GM12878 (cell line): ENCODE results near the gene FAM241A. TPM values are rescaled to one million over a fixed set of nuclear protein-coding genes. Genes with fewer than 3 reads are reported as not detected.
A peak's percentile ranks its signal among the peaks of the same experiment; 100 is the strongest.

ENCODE experiments used
- ATAC-seq: fragments of 200-7000 bp; cut with Tn5 transposase; 3 replicates; pipeline ENCODE4 v1.9.1; 2020; ENCODE audit warnings: mild to moderate bottlenecking, moderate library complexity
- BruUV-seq: library from RNA; stranded (reverse); fragments of 400-500 nt; replicated peaks from 2 replicates; lab custom pipeline; 2021; lab: Mats Ljungman, UMichigan
- CTCF ChIA-PET: fragments of 300-600 bp; sonication (Branson Sonifier 250); formaldehyde crosslinking; extraction: SDS; loops from one replicate; lab custom pipeline; 2021; ENCODE audit warnings: inconsistent platforms; lab: Yijun Ruan, JAX
- POLR2A ChIA-PET: fragments of 350-600 bp; formaldehyde crosslinking; extraction: SDS; loops from one replicate; lab custom pipeline; 2021; ENCODE audit warnings: inconsistent platforms; lab: Charles Lee
- RAD21 ChIA-PET: fragments of 300-600 bp; sonication (Branson Sonifier 250); formaldehyde crosslinking; loops from one replicate; lab custom pipeline; 2023; ENCODE audit warnings: antibody characterized with exemption; ENCODE audit not compliant: unreplicated experiment; lab: Charles Lee
- SMC1A ChIA-PET: fragments of 300-600 bp; sonication (Branson Sonifier 250); formaldehyde crosslinking; loops from one replicate; lab custom pipeline; 2023; ENCODE audit not compliant: unreplicated experiment, uncharacterized antibody; lab: Charles Lee
- DNase-seq: peaks from one replicate; pipeline ENCODE4 v3.0.0-alpha.2; 2011; ENCODE audit warnings: low read depth, low spot score
- FAIRE-seq: peaks from 3 replicates; lab custom pipeline; 2011; peaks lifted over from hg19 to GRCh38; lab: Jason Lieb, UNC
- H2AFZ ChIP-seq: 2 replicates; pipeline ENCODE4 v1.6.0; 2011; ENCODE audit warnings: low read depth, low read length, control low read depth; ENCODE audit not compliant: control insufficient read depth
- H3K27ac ChIP-seq: 2 replicates; pipeline ENCODE4 v1.5.1; 2011; ENCODE audit warnings: control low read depth; ENCODE audit not compliant: control insufficient read depth, insufficient read depth
- H3K27me3 ChIP-seq, 2 experiments: replicated peaks in 1 of 2; 2 replicates each; pipeline versions ENCODE4 v1.6.0 to v1.6.1; 2011; ENCODE audit warnings: low read length in 1 of 2; ENCODE audit not compliant: control insufficient read depth in 2 of 2, insufficient read depth in 2 of 2
- H3K36me3 ChIP-seq, 2 experiments: 2 replicates each; pipeline ENCODE4 v1.5.1; 2011; ENCODE audit warnings: low read length in 1 of 2; ENCODE audit not compliant: control insufficient read depth in 2 of 2, insufficient read depth in 2 of 2
- H3K4me1 ChIP-seq: 2 replicates; pipeline ENCODE4 v1.6.1; 2011; ENCODE audit warnings: mild to moderate bottlenecking, low read length, moderate library complexity, mixed read lengths; ENCODE audit not compliant: control insufficient read depth, insufficient read depth
- H3K4me2 ChIP-seq: 2 replicates; pipeline ENCODE4 v1.6.0; 2011; ENCODE audit warnings: control low read depth; ENCODE audit not compliant: control insufficient read depth, insufficient read depth
- H3K4me3 ChIP-seq: fragments of 200-600 bp; sonication (generic); 2 replicates; pipeline ENCODE4 v1.5.1; 2016
- H3K79me2 ChIP-seq: 2 replicates; pipeline ENCODE4 v1.6.0; 2011; ENCODE audit warnings: low read length; ENCODE audit not compliant: control insufficient read depth, insufficient read depth
- H3K9ac ChIP-seq: 2 replicates; pipeline ENCODE4 v1.8.0; 2011; ENCODE audit warnings: low read length, control low read depth, mixed read lengths; ENCODE audit not compliant: control insufficient read depth, insufficient read depth
- H3K9me3 ChIP-seq: replicated peaks from 3 replicates; pipeline ENCODE4 v1.5.1; 2011; ENCODE audit warnings: mild to moderate bottlenecking, low read length; ENCODE audit not compliant: control insufficient read depth, insufficient read depth
- H4K20me1 ChIP-seq: 2 replicates; pipeline ENCODE4 v1.6.0; 2011; ENCODE audit not compliant: control insufficient read depth, insufficient read depth
- CHD4 ChIP-seq: fragments of 200-600 bp; sonication (generic); IDR thresholded peaks from 2 replicates; pipeline ENCODE4 v1.6.1; 2016; ENCODE audit warnings: mild to moderate bottlenecking
- EGR1 ChIP-seq, 2 experiments: IDR thresholded peaks; 1 replicate in 1 of 2; 2 replicates in 1 of 2; pipeline ENCODE4 v1.6.1; 2011 to 2012; ENCODE audit warnings: low read depth in 2 of 2, low read length in 2 of 2, borderline replicate concordance in 1 of 2, mild to moderate bottlenecking in 1 of 2, moderate library complexity in 1 of 2
- MAX ChIP-seq: IDR thresholded peaks from 2 replicates; pipeline ENCODE4 v1.6.1; 2012; ENCODE audit warnings: low read depth, low read length, improper control_type of control experiment
- MTA2 ChIP-seq: fragments of 450-650 bp; IDR thresholded peaks from 2 replicates; pipeline ENCODE4 v1.6.1; 2016; ENCODE audit warnings: low read depth, mild to moderate bottlenecking, moderate library complexity
- PBX3 ChIP-seq: IDR thresholded peaks from 2 replicates; pipeline ENCODE4 v1.6.1; 2011; ENCODE audit warnings: mild to moderate bottlenecking, low read depth, low read length, moderate library complexity; ENCODE audit not compliant: insufficient replicate concordance
- RBBP5 ChIP-seq: fragments of 200-600 bp; sonication (generic); conservative IDR thresholded peaks from 2 replicates; pipeline ENCODE4 v1.6.1; 2016
- RCOR1 ChIP-seq: conservative IDR thresholded peaks from 2 replicates; pipeline ENCODE4 v1.6.1; 2012; ENCODE audit warnings: low read depth, low read length, improper control_type of control experiment
- SIX5 ChIP-seq: IDR thresholded peaks from 2 replicates; pipeline ENCODE4 v1.6.1; 2011; ENCODE audit warnings: mild to moderate bottlenecking, low read depth, low read length, moderate library complexity; ENCODE audit not compliant: severe bottlenecking
- SP1 ChIP-seq: IDR thresholded peaks from one replicate; pipeline ENCODE4 v1.6.1; 2011; ENCODE audit warnings: low read depth, low read length
- SREBF2 ChIP-seq: IDR thresholded peaks from 2 replicates; pipeline ENCODE4 v1.6.1; 2012; ENCODE audit warnings: mild to moderate bottlenecking, low read length
- YBX1 ChIP-seq: fragments of 450-650 bp; IDR thresholded peaks from 2 replicates; pipeline ENCODE4 v1.6.1; 2016; ENCODE audit warnings: antibody characterized with exemption
- ZBTB33 ChIP-seq: fragments of 450-650 bp; IDR thresholded peaks from 2 replicates; pipeline ENCODE4 v1.6.1; 2017; ENCODE audit warnings: mild to moderate bottlenecking
- WGBS: methylation state at CpG from one replicate; pipeline ENCODE4 v1.1.6; 2016; ENCODE audit warnings: low lambda C conversion rate; ENCODE audit not compliant: insufficient replicate concordance, insufficient coverage; ENCODE audit errors: missing lambda C conversion rate; 5-methylcytosine and 5-hydroxymethylcytosine counted together
- in situ Hi-C: fragments of 300-500 bp; cut with MboI; formaldehyde crosslinking; loops from 9 replicates; pipeline ENCODE4 v1.14.3; 2018; ENCODE audit warnings: mixed read lengths
- intact Hi-C: fragments of 100-400 bp; cut with micrococcal nuclease; formaldehyde crosslinking; loops from one replicate; pipeline ENCODE4 v1.14.2; 2022; ENCODE audit not compliant: unreplicated experiment
- polyA plus RNA-seq, 11 experiments: library from polyadenylated mRNA; depleted of rRNA in 4 of 11; unstranded in 6 of 11; stranded (reverse) in 5 of 11; fragments of >200 nt; fragmentation: Nextera tagmentation in 4 of 11; fragmentation: Illumina TruSeq in 1 of 11; extraction: Ambion mirVana in 4 of 11; extraction: Trizol in 1 of 11; gene quantifications; 1 replicate in 1 of 11; 2 replicates in 10 of 11; pipeline versions ENCODE4 v1.2.1 to v1.2.3, GENCODE V29; 2011 to 2016; ENCODE audit warnings: inconsistent platforms in 2 of 11, missing spikeins in 2 of 11, low read depth in 1 of 11
- total RNA-seq, 4 experiments: library from RNA; depleted of rRNA in 3 of 4; stranded (reverse); fragments of >200 nt in 3 of 4; fragmentation: Illumina TruSeq in 1 of 4; extraction: Trizol in 1 of 4; gene quantifications; 2 replicates each; pipeline versions ENCODE4 v1.2.1 to v1.2.3, GENCODE V29; 2013 to 2021

FAM241A gene
- total and polyA plus RNA-seq, 10 of the 15 experiments (the other 5 are each of a cell fraction or from before 2014, with no cell fraction given): 0.20 to 7.5 (median 2.4) TPM

GRCh38 chr4:112201915-112202505 lies 56.8 kb downstream of the FAM241A start:
- ChIA-PET RAD21 (no interaction called here), SMC1A (interaction anchor here (1.0 kb wide), 1 partner anchor 11 kb away, joined by 3 read pairs; no protein-coding TSS in a partner anchor), POLR2A (no interaction called here)
- Histone ChIP-seq H4K20me1 (no peaks in the 10 kb centered on the region), H3K36me3 (no peaks in the 10 kb centered on the region), H3K9me3 (no peaks in the 10 kb centered on the region)
- no peak for ATAC-seq
- intact Hi-C loops (no loop called here), in situ Hi-C loops (no loop called here)
- TF ChIP-seq ZBTB33 (no peak), RBBP5 (no peak), MAX (no peak), PBX3 (no peak), SP1 (no peak), YBX1 (no peak), SIX5 (no peak), MTA2 (no peak), RCOR1 (no peak), SREBF2 (no peak), CHD4 (no peak), EGR1 (IDR thresholded peaks at IDR 0.05; ENCODE audit: borderline replicate concordance in 1 of 2, low read depth in 2 of 2, low read length in 2 of 2) (no peak)
- TF ChIP-seq, all 136 proteins: peak for 0
- Histone ChIP-seq H3K4me2 (no peak overlapping the region), H3K9ac (no peak overlapping the region), H3K4me1 (peaks cover 8% of the 10 kb centered on the region; the same call in 1 of the 2 replicates), H3K4me3 (no peak overlapping the region), H3K79me2 (no peaks in the 10 kb centered on the region), H3K27ac (no peak overlapping the region), H2AFZ (peak overlapping the region; percentile 5), H3K27me3 (no peaks in the 10 kb centered on the region; a peak in 2 of 4 replicates)
- BruUV-seq: no TSS peak
- no peak for DNase-seq
- FAIRE-seq: no peak
- WGBS: 45% methylated on average over 4 of the region's 4 CpGs
- CTCF ChIA-PET: interaction anchor here (0.9 to 1.0 kb wide), 2 partner anchors 11 to 102 kb away, joined by 3 to 4 read pairs; no protein-coding TSS in a partner anchor
